B cell (primary cell): Measurements from ENCODE around the gene UNC13A. TPM values are rescaled to one million over a fixed set of nuclear protein-coding genes. Genes with fewer than 3 reads are reported as not detected.

Experiments used
- ATAC-seq: fragments of 200-7000 bp; cut with Tn5 transposase; one replicate; pipeline ENCODE4 v1.10.0; 2021; ENCODE audit warnings: low read depth, mild to moderate bottlenecking, moderate number of reproducible peaks, moderate library complexity
- CTCF ChIA-PET: fragments of 350-600 bp; sonication (Branson Sonifier 250); formaldehyde crosslinking; loops from one replicate; lab custom pipeline; 2021; ENCODE audit warnings: antibody characterized with exemption, inconsistent platforms; lab: Charles Lee
- POLR2A ChIA-PET: fragments of 350-600 bp; sonication (Branson Sonifier 250); formaldehyde crosslinking; loops from one replicate; lab custom pipeline; 2021; ENCODE audit warnings: antibody characterized with exemption; lab: Charles Lee
- DNase-seq: peaks from one replicate; pipeline ENCODE4 v3.0.0; 2013
- H2AFZ ChIP-seq: 2 replicates; pipeline ENCODE4 v1.6.1; 2012; ENCODE audit warnings: mild to moderate bottlenecking, low read depth, low read length; ENCODE audit not compliant: insufficient read depth, poor library complexity, severe bottlenecking
- H3K27ac ChIP-seq, 2 donors: 1 replicate in 1 of 2; 2 replicates in 1 of 2; pipeline ENCODE4 v1.5.1; 2012 to 2013; ENCODE audit warnings: low read length in 2 of 2, mild to moderate bottlenecking in 2 of 2, moderate library complexity in 1 of 2
- H3K27me3 ChIP-seq, 4 experiments: fragments of 200-600 bp in 1 of 4; sonication (generic) in 1 of 4; replicated peaks in 1 of 4; 1 replicate in 2 of 4; 2 replicates in 2 of 4; pipeline versions ENCODE4 v1.6.1 to v1.7.0; 2013 to 2016; ENCODE audit warnings: low read length in 3 of 4, mild to moderate bottlenecking in 2 of 4, mixed read lengths in 1 of 4, moderate library complexity in 1 of 4; ENCODE audit not compliant: insufficient read depth in 4 of 4, control insufficient read depth in 3 of 4; ENCODE audit errors: control extremely low read depth in 1 of 4
- H3K36me3 ChIP-seq, 2 experiments: replicated peaks in 1 of 2; 1 replicate in 1 of 2; 2 replicates in 1 of 2; pipeline versions ENCODE4 v1.6.1 to v1.7.1; 2013; ENCODE audit warnings: low read length in 1 of 2; ENCODE audit not compliant: insufficient read depth in 2 of 2, control insufficient read depth in 1 of 2; ENCODE audit errors: control extremely low read depth in 1 of 2, extremely low read depth in 1 of 2
- H3K4me1 ChIP-seq, 2 donors: fragments of 200-600 bp in 1 of 2; sonication (generic) in 1 of 2; 1 replicate in 1 of 2; 2 replicates in 1 of 2; pipeline versions ENCODE4 v1.5.1 to v1.6.1; 2013 to 2017; ENCODE audit warnings: low read length in 2 of 2; ENCODE audit not compliant: control insufficient read depth in 2 of 2, insufficient read depth in 2 of 2
- H3K4me2 ChIP-seq: replicated peaks from 2 replicates; pipeline ENCODE3; 2012; ENCODE audit warnings: mild to moderate bottlenecking, low read depth, low read length; ENCODE audit not compliant: poor library complexity, severe bottlenecking
- H3K4me3 ChIP-seq, 5 experiments: fragments of 200-600 bp in 1 of 5; sonication (generic) in 1 of 5; 1 replicate in 3 of 5; 2 replicates in 2 of 5; pipeline versions ENCODE4 v1.5.1 to v1.7.0; 2011 to 2016; ENCODE audit warnings: low read length in 4 of 5, mild to moderate bottlenecking in 4 of 5, low read depth in 2 of 5, control low read depth in 1 of 5, moderate library complexity in 1 of 5; ENCODE audit not compliant: insufficient read depth in 1 of 5; ENCODE audit errors: control extremely low read depth in 1 of 5, extremely low read depth in 1 of 5
- H3K79me2 ChIP-seq: fragments of 200-600 bp; sonication (generic); one replicate; pipeline ENCODE4 v1.6.0; 2016; ENCODE audit warnings: low read length; ENCODE audit not compliant: control insufficient read depth, insufficient read depth
- H3K9ac ChIP-seq: fragments of 200-600 bp; sonication (generic); 2 replicates; pipeline ENCODE4 v1.6.1; 2017; ENCODE audit warnings: mild to moderate bottlenecking, low read length, moderate library complexity
- H3K9me3 ChIP-seq, 3 donors: one replicate each; pipeline versions ENCODE4 v1.6.1 to v1.7.1; 2013; ENCODE audit warnings: low read length in 2 of 3; ENCODE audit not compliant: control insufficient read depth in 2 of 3, insufficient read depth in 1 of 3; ENCODE audit errors: control extremely low read depth in 1 of 3
- H4K20me1 ChIP-seq: 2 replicates; pipeline ENCODE4 v1.6.0; 2012; ENCODE audit warnings: mild to moderate bottlenecking, low read length; ENCODE audit not compliant: insufficient read depth, control insufficient read depth, poor library complexity, severe bottlenecking
- H3K27ac Mint-ChIP-seq: one replicate; pipeline ENCODE4 v1.8.0; 2021; ENCODE audit warnings: mixed read lengths
- H3K27me3 Mint-ChIP-seq: one replicate; pipeline ENCODE4 v1.8.0; 2021; ENCODE audit warnings: mixed read lengths
- H3K4me1 Mint-ChIP-seq: one replicate; pipeline ENCODE4 v1.8.0; 2021; ENCODE audit warnings: mixed read lengths
- H3K4me3 Mint-ChIP-seq: one replicate; pipeline ENCODE4 v1.8.0; 2021; ENCODE audit warnings: mixed read lengths
- H3K9me3 Mint-ChIP-seq: one replicate; pipeline ENCODE4 v1.8.0; 2022; ENCODE audit warnings: mixed read lengths; ENCODE audit not compliant: insufficient read depth
- CTCF ChIP-seq: fragments of 200-600 bp; IDR thresholded peaks from one replicate; pipeline ENCODE4 v1.8.0; 2022; ENCODE audit warnings: antibody characterized with exemption, mild to moderate bottlenecking
- EZH2 ChIP-seq: IDR thresholded peaks from 2 replicates; pipeline ENCODE4 v1.6.1; 2012; ENCODE audit warnings: borderline replicate concordance, low read depth, mild to moderate bottlenecking, moderate library complexity, low read length; ENCODE audit not compliant: insufficient read depth, poor library complexity, severe bottlenecking
- WGBS: methylation state at CpG from one replicate; pipeline ENCODE4 v1.1.5; 2013; ENCODE audit warnings: missing lambda C conversion rate; ENCODE audit not compliant: insufficient coverage; 5-methylcytosine and 5-hydroxymethylcytosine counted together
- intact Hi-C: fragments of 100-400 bp; cut with micrococcal nuclease; formaldehyde crosslinking; loops from one replicate; pipeline ENCODE4 v1.10.0; 2022
- polyA plus RNA-seq: library from polyadenylated mRNA; depleted of rRNA; stranded (reverse); fragments of >200 nt; gene quantifications from 2 replicates; pipeline ENCODE4 v1.2.3, GENCODE V29; 2012
- total RNA-seq, 2 donors: library from RNA; stranded (reverse); fragments of 120-200 nt in 1 of 2; gene quantifications; 1 replicate in 1 of 2; 2 replicates in 1 of 2; pipeline versions ENCODE4 v1.2.3 to v1.2.4, GENCODE V29; 2013 to 2022

UNC13A gene
- total and polyA plus RNA-seq, 2 donors (not counting 1 experiment from before 2014, with no cell fraction given) = 0.10 TPM; not detected in 1

GRCh38 chr19:17716309-17716929 is 28.3 kb upstream of the UNC13A start:
- 80% methylated on average over 2 of the region's 4 CpGs for WGBS
- Histone ChIP-seq H3K9ac (no peak overlapping the region), H4K20me1 (peaks cover 19% of the 10 kb centered on the region), H3K4me2 (no peak overlapping the region), H3K4me3 (no peak overlapping the region), H3K79me2 (peaks cover 28% of the 10 kb centered on the region), H3K9me3 (no peaks in the 10 kb centered on the region), H3K27me3 (no peaks in the 10 kb centered on the region), H3K36me3 (peaks cover 0 to 4% of the 10 kb centered on the region in 2 experiments), H3K27ac (no peak overlapping the region), H2AFZ (no peak overlapping the region), H3K4me1 (peaks cover 24 to 30% of the 10 kb centered on the region in 2 donors)
- Mint-ChIP-seq H3K4me1 (peaks cover 29% of the 10 kb centered on the region), H3K27me3 (no peaks in the 10 kb centered on the region), H3K9me3 (no peaks in the 10 kb centered on the region), H3K27ac (no peak overlapping the region), H3K4me3 (no peak overlapping the region)
- ChIA-PET POLR2A (no interaction called here), CTCF (interaction anchor here (0.7 to 2.2 kb wide), 8 partner anchors 10 to 139 kb away, joined by 3 to 7 read pairs (median 5); no protein-coding TSS in a partner anchor)
- DNase-seq (no peak), ATAC-seq (no peak)
- intact Hi-C loops = no loop called here
- TF ChIP-seq CTCF = no peak
- TF ChIP-seq EZH2 = no peak

GRCh38 chr19:17711851-17712250 is 23.7 kb upstream of the UNC13A start:
- no peaks in the 10 kb centered on the region for H3K79me2 ChIP-seq
- no peak overlapping the region for H2AFZ ChIP-seq
- Mint-ChIP-seq H3K27ac (no peak overlapping the region), H3K9me3 (no peaks in the 10 kb centered on the region), H3K4me1 (no peaks in the 10 kb centered on the region), H3K4me3 (no peak overlapping the region), H3K27me3 (no peaks in the 10 kb centered on the region)
- intact Hi-C loops = no loop called here
- 94% methylated on average over 4 of the region's 6 CpGs for WGBS
- ChIA-PET POLR2A (interaction anchor here (0.7 kb wide), 1 partner anchor 78 kb away, joined by 3 read pairs; no protein-coding TSS in a partner anchor), CTCF (interaction anchor here (1.0 kb wide), 1 partner anchor 148 kb away, joined by 3 read pairs; no protein-coding TSS in a partner anchor)
- no peaks in the 10 kb centered on the region for H3K4me1 ChIP-seq
- H3K27me3 ChIP-seq = no peaks in the 10 kb centered on the region
- no peak overlapping the region for H3K4me2 ChIP-seq
- TF ChIP-seq CTCF (no peak), EZH2 (no peak)
- no peak for ATAC-seq
- H3K4me3 ChIP-seq = no peak overlapping the region
- H4K20me1 ChIP-seq = no peaks in the 10 kb centered on the region
- no peaks in the 10 kb centered on the region for H3K36me3 ChIP-seq
- H3K9me3 ChIP-seq = no peaks in the 10 kb centered on the region
- H3K9ac ChIP-seq = no peak overlapping the region
- DNase-seq = no peak
- no peak overlapping the region for H3K27ac ChIP-seq
